LNCaP clone FGC (cell line): ENCODE data around the gene CALD1.

Source experiments
- DNase-seq: peaks from one replicate; pipeline ENCODE4 v3.0.0-alpha.2; 2011; ENCODE audit warnings: low read depth
- H3K4me3 ChIP-seq: 2 replicates; pipeline ENCODE4 v1.5.1; 2011; ENCODE audit warnings: mild to moderate bottlenecking, low read depth, low read length, control low read depth
- CTCF ChIP-seq: IDR thresholded peaks from 2 replicates; pipeline ENCODE4 v1.5.1; 2012; ENCODE audit warnings: mild to moderate bottlenecking; ENCODE audit not compliant: control insufficient read depth, insufficient read depth; ENCODE audit errors: extremely low read depth

CALD1 gene

GRCh38 chr7:134945691-134946090 lies 166.3 kb downstream of the CALD1 start:
- H3K4me3 ChIP-seq, result no peak overlapping the region
- no peak for DNase-seq
- TF ChIP-seq CTCF, result no peak

GRCh38 chr7:134946260-134946659 lies 166.8 kb downstream of the CALD1 start:
- H3K4me3 ChIP-seq, result no peak overlapping the region
- no peak for DNase-seq
- TF ChIP-seq CTCF, result no peak

- no peak for DNase-seq
- no peak for TF ChIP-seq CTCF
- no peak overlapping the region for H3K4me3 ChIP-seq
These were observed 167.9 kb downstream of the CALD1 start for GRCh38 chr7:134947329-134947728.

GRCh38 chr7:134947831-134948230 lies 168.4 kb downstream of the CALD1 start:
- no peak for DNase-seq
- TF ChIP-seq CTCF, result no peak
- no peak overlapping the region for H3K4me3 ChIP-seq

- TF ChIP-seq CTCF, result no peak
- DNase-seq, result no peak
- no peak overlapping the region for H3K4me3 ChIP-seq
These were observed 168.8 kb downstream of the CALD1 start for GRCh38 chr7:134948246-134948645.

- no peak for DNase-seq
- no peak overlapping the region for H3K4me3 ChIP-seq
- TF ChIP-seq CTCF, result no peak
These were observed 169.3 kb downstream of the CALD1 start for GRCh38 chr7:134948736-134949135.

- no peak for DNase-seq
- H3K4me3 ChIP-seq, result no peak overlapping the region
- no peak for TF ChIP-seq CTCF
These were observed 169.7 kb downstream of the CALD1 start for GRCh38 chr7:134949171-134949570.
